SK-N-SH (cell line): ENCODE results near the gene ZNF784. TPM values are rescaled to one million over a fixed set of nuclear protein-coding genes. Genes with fewer than 3 reads are reported as not detected.

Experiments
- CTCF ChIA-PET: fragments of 300-600, 350-600 bp; formaldehyde crosslinking; extraction: SDS; loops from one replicate; lab custom pipeline; 2021; lab: Yijun Ruan, JAX
- POLR2A ChIA-PET: fragments of 350-600 bp; sonication (Branson Sonifier 250); formaldehyde crosslinking; extraction: SDS; loops from one replicate; lab custom pipeline; 2020; ENCODE audit warnings: antibody characterized with exemption, inconsistent platforms; lab: Yijun Ruan, JAX
- DNase-seq: peaks from one replicate; pipeline ENCODE4 v3.0.0; 2012
- H2AFZ ChIP-seq: fragments of 200-600 bp; sonication (generic); 2 replicates; pipeline ENCODE4 v1.8.1; 2016; ENCODE audit warnings: antibody characterized with exemption, mild to moderate bottlenecking, low read depth
- H3F3A ChIP-seq: fragments of 200-600 bp; sonication (generic); replicated peaks from 2 replicates; pipeline ENCODE3; 2016; ENCODE audit warnings: antibody characterized with exemption, mild to moderate bottlenecking; ENCODE audit not compliant: insufficient read depth
- H3K27ac ChIP-seq, 2 experiments: fragments of 200-500 bp in 1 of 2; fragments of 200-600 bp in 1 of 2; sonication (Bioruptor generic) in 1 of 2; sonication (generic), shearing (Covaris generic) in 1 of 2; 2 replicates each; pipeline versions ENCODE4 v1.5.1 to v1.6.1; 2014 to 2016; ENCODE audit warnings: low read depth in 2 of 2, inconsistent platforms in 1 of 2, low read length in 1 of 2, mild to moderate bottlenecking in 1 of 2, mixed read lengths in 1 of 2
- H3K27me3 ChIP-seq: fragments of 200-600 bp; sonication (generic), shearing (Covaris generic); 2 replicates; pipeline ENCODE4 v1.6.1; 2016; ENCODE audit warnings: mixed run types; ENCODE audit not compliant: insufficient read depth
- H3K36me3 ChIP-seq, 2 experiments: fragments of 200-500 bp in 1 of 2; fragments of 200-600 bp in 1 of 2; sonication (Bioruptor generic) in 1 of 2; sonication (generic) in 1 of 2; replicated peaks in 1 of 2; 2 replicates each; pipeline versions ENCODE3 to v1.5.1; 2014 to 2016; ENCODE audit warnings: low read length in 1 of 2, mild to moderate bottlenecking in 1 of 2; ENCODE audit not compliant: insufficient read depth in 2 of 2, control insufficient read depth in 1 of 2
- H3K4me1 ChIP-seq, 2 experiments: fragments of 200-500 bp in 1 of 2; fragments of 200-600 bp in 1 of 2; sonication (Bioruptor generic) in 1 of 2; sonication (generic), shearing (Covaris generic) in 1 of 2; 2 replicates each; pipeline versions ENCODE4 v1.5.1 to v1.6.1; 2014 to 2016; ENCODE audit warnings: low read depth in 1 of 2, low read length in 1 of 2, mixed run types in 1 of 2; ENCODE audit not compliant: insufficient read depth in 2 of 2, control insufficient read depth in 1 of 2
- H3K4me2 ChIP-seq: fragments of 200-600 bp; sonication (generic), shearing (Covaris generic); 2 replicates; pipeline ENCODE4 v1.6.1; 2017; ENCODE audit warnings: mixed run types
- H3K4me3 ChIP-seq, 2 experiments: fragments of 200-500 bp in 1 of 2; fragments of 200-600 bp in 1 of 2; sonication (Bioruptor generic) in 1 of 2; sonication (generic), shearing (Covaris generic) in 1 of 2; 2 replicates each; pipeline versions ENCODE4 v1.5.1 to v1.8.1; 2014 to 2016; ENCODE audit warnings: low read depth in 2 of 2, inconsistent platforms in 1 of 2, low read length in 1 of 2, mild to moderate bottlenecking in 1 of 2, mixed read lengths in 1 of 2, moderate library complexity in 1 of 2
- H3K79me2 ChIP-seq: fragments of 200-600 bp; sonication (generic); 2 replicates; pipeline ENCODE4 v1.8.1; 2017; ENCODE audit warnings: mild to moderate bottlenecking; ENCODE audit not compliant: insufficient read depth
- H3K9ac ChIP-seq: fragments of 200-600 bp; sonication (generic); 2 replicates; pipeline ENCODE4 v1.6.1; 2017; ENCODE audit warnings: mixed run types
- H3K9me2 ChIP-seq: fragments of 200-600 bp; sonication (generic); 2 replicates; pipeline ENCODE4 v1.6.1; 2017; ENCODE audit warnings: mixed run types
- H3K9me3 ChIP-seq: fragments of 200-600 bp; sonication (generic); 2 replicates; pipeline ENCODE4 v1.6.1; 2017; ENCODE audit warnings: mixed run types, mild to moderate bottlenecking, moderate library complexity
- H4K20me1 ChIP-seq: fragments of 200-600 bp; sonication (generic); 2 replicates; pipeline ENCODE4 v1.6.1; 2017; ENCODE audit warnings: mild to moderate bottlenecking, mixed run types; ENCODE audit not compliant: insufficient read depth
- CHD2 ChIP-seq: fragments of 150-350 bp; IDR thresholded peaks from 2 replicates; pipeline ENCODE4 v1.6.1; 2018; ENCODE audit warnings: low read length; ENCODE audit not compliant: partially characterized antibody
- CTCF ChIP-seq: fragments of 200-600 bp; sonication (generic); IDR thresholded peaks from 2 replicates; pipeline ENCODE4 v1.6.1; 2017; ENCODE audit warnings: antibody characterized with exemption, mild to moderate bottlenecking, moderate library complexity
- ELF1 ChIP-seq: IDR thresholded peaks from 2 replicates; pipeline ENCODE4 v1.4.0; 2012
- EP300 ChIP-seq, 2 experiments: IDR thresholded peaks; 2 replicates each; pipeline versions ENCODE4 v1.4.0 to v1.6.1; 2012; ENCODE audit warnings: borderline replicate concordance in 1 of 2, low read depth in 1 of 2, low read length in 1 of 2
- EZH2phosphoT487 ChIP-seq: fragments of 200-600 bp; sonication (generic); IDR thresholded peaks from 2 replicates; pipeline ENCODE4 v1.6.1; 2017; ENCODE audit warnings: low read depth, mixed run types, mild to moderate bottlenecking, antibody characterized with exemption, moderate library complexity, borderline replicate concordance
- GABPA ChIP-seq: IDR thresholded peaks from 2 replicates; pipeline ENCODE4 v1.4.0; 2012; ENCODE audit warnings: low read depth, mild to moderate bottlenecking
- IRF3 ChIP-seq: fragments of 150-350 bp; IDR thresholded peaks from 2 replicates; pipeline ENCODE4 v1.6.1; 2016; ENCODE audit warnings: mild to moderate bottlenecking, low read depth, low read length
- MAX ChIP-seq: IDR thresholded peaks from 2 replicates; pipeline ENCODE4 v1.4.0; 2012; ENCODE audit warnings: low read depth
- MEF2A ChIP-seq: IDR thresholded peaks from 2 replicates; pipeline ENCODE4 v1.4.0; 2012; ENCODE audit warnings: low read depth, borderline replicate concordance
- MXI1 ChIP-seq: IDR thresholded peaks from 2 replicates; pipeline ENCODE4 v1.6.1; 2012; ENCODE audit warnings: mild to moderate bottlenecking, low read depth, low read length, improper control_type of control experiment
- NRF1 ChIP-seq: IDR thresholded peaks from 2 replicates; pipeline ENCODE4 v1.6.1; 2012; ENCODE audit warnings: low read depth, mild to moderate bottlenecking, low read length
- POLR2AphosphoS5 ChIP-seq: IDR thresholded peaks from 2 replicates; pipeline ENCODE4 v1.6.1; 2012; ENCODE audit warnings: low read depth, low read length
- RCOR1 ChIP-seq: fragments of 150-350 bp; IDR thresholded peaks from 2 replicates; pipeline ENCODE4 v1.6.1; 2017; ENCODE audit warnings: antibody characterized with exemption, low read length
- REST ChIP-seq: IDR thresholded peaks from 2 replicates; pipeline ENCODE4 v1.6.1; 2012; ENCODE audit warnings: mild to moderate bottlenecking, low read depth, low read length, moderate library complexity
- RFX5 ChIP-seq: IDR thresholded peaks from 2 replicates; pipeline ENCODE4 v1.6.1; 2012; ENCODE audit warnings: mild to moderate bottlenecking, improper control_type of control experiment, low read length
- RXRA ChIP-seq: IDR thresholded peaks from 2 replicates; pipeline ENCODE4 v1.4.0; 2012; ENCODE audit warnings: low read depth, mild to moderate bottlenecking, borderline replicate concordance
- USF2 ChIP-seq: fragments of 150-350 bp; IDR thresholded peaks from 2 replicates; pipeline ENCODE4 v1.6.1; 2017; ENCODE audit warnings: antibody characterized with exemption, low read length, low read depth, borderline replicate concordance
- ZBTB33 ChIP-seq: IDR thresholded peaks from 2 replicates; pipeline ENCODE4 v1.4.0; 2012; ENCODE audit warnings: low read depth, borderline replicate concordance
- WGBS: methylation state at CpG from one replicate; pipeline ENCODE4 v1.1.6; 2017; ENCODE audit warnings: low lambda C conversion rate; 5-methylcytosine and 5-hydroxymethylcytosine counted together
- polyA plus RNA-seq, 3 experiments: library from polyadenylated mRNA; depleted of rRNA; stranded (reverse); fragments of >200 nt; gene quantifications; 2 replicates each; pipeline ENCODE4 v1.2.3, GENCODE V29; 2012

Gene ZNF784
- polyA plus RNA-seq, 1 of the 3 experiments (the other 2 are of a cell fraction) = 5.5 TPM

GRCh38 chr19:55599842-55600661 lies 24.3 kb downstream of the ZNF784 start, which contains the start of gene ZNF524 (continued):
- TF ChIP-seq ZBTB33 (peak; percentile 47; the same call in 1 of the 2 replicates), POLR2AphosphoS5 (peak; percentile 47; the same call in 1 of the 2 replicates)

- CTCF ChIA-PET = interaction anchor here (0.7 to 2.3 kb wide), 5 partner anchors 11 to 123 kb away, joined by 3 to 8 read pairs (median 3); partner anchors contain the start of gene ZNF628
- WGBS = under 1% methylated on average over 23 of the region's 23 CpGs
- H3K9ac ChIP-seq = peak within 1 kb of the TSS; percentile 99
- peak within 1 kb of the TSS; percentile 90 for H2AFZ ChIP-seq
- peaks cover 17 to 24% of the 10 kb centered on the region in 2 experiments for H3K36me3 ChIP-seq
- H3K4me3 ChIP-seq = peak within 1 kb of the TSS; percentile 67 to 91
- H3K4me2 ChIP-seq = peak within 1 kb of the TSS; percentile 94
- no peaks in the 10 kb centered on the region for H3K27me3 ChIP-seq
- peaks cover 9 to 13% of the 10 kb centered on the region in 2 experiments; a peak in 3 of 4 replicates for H3K4me1 ChIP-seq
- H4K20me1 ChIP-seq = no peaks in the 10 kb centered on the region
- peaks cover 21% of the 10 kb centered on the region for H3F3A ChIP-seq
- H3K9me3 ChIP-seq = no peaks in the 10 kb centered on the region
- peaks cover 18% of the 10 kb centered on the region for H3K79me2 ChIP-seq
- POLR2A ChIA-PET = interaction anchor here (0.6 to 3.3 kb wide), 12 partner anchors 12 to 192 kb away, joined by 3 to 32 read pairs (median 4); partner anchors contain the start of genes U2AF2, UBE2S, ZNF579 and ZNF628
- no peaks in the 10 kb centered on the region for H3K9me2 ChIP-seq
- H3K27ac ChIP-seq = peak within 1 kb of the TSS; percentile 98 to 99
- DNase-seq = peak; percentile 89
- TF ChIP-seq GABPA (peak; percentile 89), NRF1 (no peak), RXRA (no peak), EZH2phosphoT487 (no peak), RCOR1 (no peak), MAX (peak; percentile 22; the same call in 1 of the 2 replicates), ELF1 (peak; percentile 87), MXI1 (peak; percentile 52; the same call in 1 of the 2 replicates), IRF3 (no peak), REST (0 out of 2 replicates have a peak, but pooled peaks have one; percentile 41), USF2 (no peak), CHD2 (peak; percentile 92), MEF2A (no peak), CTCF (no peak), RFX5 (0 out of 2 replicates have a peak, but pooled peaks have one; percentile 9), EP300 (IDR thresholded peaks at IDR 0.05; ENCODE audit: borderline replicate concordance in 1 of 2, low read depth in 1 of 2, low read length in 1 of 2) (peak in 1 of 2 experiments; percentile 21; a peak in 1 of 4 replicates)
These were observed 24.9 kb downstream of the ZNF784 start, which contains the start of gene FIZ1 for GRCh38 chr19:55599468-55599841. Gene FIZ1, minus strand, starts transcription at chr19:55599517. Its CDS starts 1,652 bp downstream, at chr19:55597865.
